NOMO-1 treated with dmso at 0.1 percent for 144 hours (cell line): Measurements from ENCODE around the gene DDIT4.
"Not testable (repeated sequence)": the region's sequence is repeated elsewhere in the genome, so short reads cannot be mapped to it uniquely, and the experiment has no call there.

ENCODE experiments used
- DNase-seq: peaks from one replicate; lab custom pipeline; 2025; ENCODE audit not compliant: unreplicated experiment; lab: John Stamatoyannopoulos, UW

DDIT4 gene

GRCh38 chr10:72292223-72292691, 18.5 kb downstream of the DDIT4 start:
- DNase-seq, result no peak

- no peak for DNase-seq
Measured at GRCh38 chr10:72295330-72295910, 21.7 kb downstream of the DDIT4 start.

- DNase-seq, result not testable (repeated sequence)
Measured at GRCh38 chr10:72296829-72297280, 23.1 kb downstream of the DDIT4 start.

- DNase-seq, result peak; percentile 94
Measured at GRCh38 chr10:72297281-72297804, 23.6 kb downstream of the DDIT4 start.

- DNase-seq, result peak; percentile 89
Measured at GRCh38 chr10:72297805-72298591, 24.3 kb downstream of the DDIT4 start.

GRCh38 chr10:72298592-72299519, 25.1 kb downstream of the DDIT4 start:
- no peak for DNase-seq

GRCh38 chr10:72303424-72304128, 29.9 kb downstream of the DDIT4 start:
- no peak for DNase-seq

- no peak for DNase-seq
Measured at GRCh38 chr10:72306215-72306760, 32.6 kb downstream of the DDIT4 start.

GRCh38 chr10:72307711-72308110, 34.0 kb downstream of the DDIT4 start:
- DNase-seq, result not testable (repeated sequence)

- DNase-seq, result peak; percentile 30
Measured at GRCh38 chr10:72308320-72308987, 34.7 kb downstream of the DDIT4 start.

GRCh38 chr10:72309290-72310240, 35.8 kb downstream of the DDIT4 start:
- DNase-seq, result no peak

GRCh38 chr10:72310241-72310633, 36.5 kb downstream of the DDIT4 start:
- DNase-seq, result no peak

GRCh38 chr10:72310636-72311035, 36.9 kb downstream of the DDIT4 start:
- no peak for DNase-seq

- DNase-seq, result no peak
Measured at GRCh38 chr10:72311667-72312066, 37.9 kb downstream of the DDIT4 start.

- DNase-seq, result no peak
Measured at GRCh38 chr10:72312865-72313391, 39.2 kb downstream of the DDIT4 start.

GRCh38 chr10:72314263-72314662, 40.5 kb downstream of the DDIT4 start:
- no peak for DNase-seq

- DNase-seq, result no peak
Measured at GRCh38 chr10:72315054-72315453, 41.3 kb downstream of the DDIT4 start.
